OCI-LY7 (cell line): ENCODE results near the gene C2orf81.

Experiments
- CTCF ChIP-seq: fragments of 200-600 bp; sonication (generic); conservative IDR thresholded peaks from 2 replicates; pipeline ENCODE4 v1.5.1; 2014; ENCODE audit warnings: mild to moderate bottlenecking, antibody characterized with exemption, low read length, moderate library complexity, mixed read lengths
- EZH2phosphoT487 ChIP-seq: fragments of 200-600 bp; sonication (generic); IDR thresholded peaks from 2 replicates; pipeline ENCODE4 v1.6.1; 2018; ENCODE audit warnings: low read depth, borderline replicate concordance, mild to moderate bottlenecking, mixed run types, antibody characterized with exemption, low read length, moderate library complexity, mixed read lengths

- no peak for TF ChIP-seq CTCF
- TF ChIP-seq EZH2phosphoT487, result no peak
These were observed 43.4 kb downstream of the C2orf81 start for GRCh38 chr2:74378007-74378406.
